Natural killer cell (primary cell): ENCODE results near the gene PPP1R3F. TPM values are rescaled to one million over a fixed set of nuclear protein-coding genes. Genes with fewer than 3 reads are reported as not detected.

Experiments used
- ATAC-seq, 3 donors: fragments of 150-1000 bp in 2 of 3; fragments of 200-7000 bp in 1 of 3; cut with Tn5 transposase; 1 replicate in 1 of 3; 2 replicates in 2 of 3; pipeline ENCODE4 v1.10.0; 2021; ENCODE audit warnings: mild to moderate bottlenecking in 2 of 3, moderate library complexity in 2 of 3
- DNase-seq, 2 donors: peaks; one replicate each; pipeline versions ENCODE4 v3.0.0 to v3.0.0-alpha.2; 2013 to 2021; ENCODE audit warnings: mixed read lengths in 1 of 2
- H3K27ac ChIP-seq: one replicate; pipeline ENCODE4 v1.5.1; 2013; ENCODE audit warnings: mild to moderate bottlenecking, low read length
- H3K27me3 ChIP-seq: one replicate; pipeline ENCODE4 v1.6.1; 2013; ENCODE audit warnings: low read length; ENCODE audit not compliant: control insufficient read depth, insufficient read depth
- H3K36me3 ChIP-seq: one replicate; pipeline ENCODE4 v1.6.1; 2013; ENCODE audit warnings: low read length; ENCODE audit not compliant: control insufficient read depth, insufficient read depth
- H3K4me1 ChIP-seq: one replicate; pipeline ENCODE4 v1.6.1; 2013; ENCODE audit warnings: low read length; ENCODE audit not compliant: control insufficient read depth, insufficient read depth
- H3K4me3 ChIP-seq: one replicate; pipeline ENCODE4 v1.5.1; 2013; ENCODE audit warnings: low read length
- H3K9me3 ChIP-seq: one replicate; pipeline ENCODE4 v1.6.1; 2013; ENCODE audit warnings: low read length; ENCODE audit not compliant: control insufficient read depth, insufficient read depth
- H3K27ac Mint-ChIP-seq, 2 donors: one replicate each; pipeline ENCODE4 v1.8.0; 2022; ENCODE audit warnings: mild to moderate bottlenecking in 2 of 2, mixed read lengths in 2 of 2, moderate library complexity in 1 of 2
- H3K27me3 Mint-ChIP-seq, 2 donors: one replicate each; pipeline ENCODE4 v1.8.0; 2022; ENCODE audit warnings: low read depth in 2 of 2, mixed read lengths in 2 of 2
- H3K36me3 Mint-ChIP-seq: one replicate; pipeline ENCODE4 v1.8.0; 2022; ENCODE audit warnings: mixed read lengths
- H3K4me1 Mint-ChIP-seq, 2 donors: one replicate each; pipeline ENCODE4 v1.8.0; 2022; ENCODE audit warnings: mixed read lengths in 2 of 2
- H3K4me3 Mint-ChIP-seq: one replicate; pipeline ENCODE4 v1.8.0; 2022; ENCODE audit warnings: mild to moderate bottlenecking, moderate library complexity, mixed read lengths
- H3K9me3 Mint-ChIP-seq, 2 donors: one replicate each; pipeline ENCODE4 v1.8.0; 2022; ENCODE audit warnings: mixed read lengths in 2 of 2
- WGBS: methylation state at CpG from one replicate; pipeline ENCODE4 v1.1.7; 2013; ENCODE audit warnings: missing lambda C conversion rate; ENCODE audit not compliant: insufficient coverage; 5-methylcytosine and 5-hydroxymethylcytosine counted together
- intact Hi-C: fragments of 100-400 bp; cut with micrococcal nuclease; formaldehyde crosslinking; loops from one replicate; pipeline ENCODE4 v1.14.2; 2022
- total RNA-seq, 4 donors: library from RNA; stranded (reverse); fragments of 120-200 nt in 1 of 4; gene quantifications; one replicate each; pipeline versions ENCODE4 v1.2.3 to v1.2.4, GENCODE V29; 2013 to 2022
- TF ChIP-seq, protein P1 (sequence below): fragments of 200-600 bp; IDR thresholded peaks from one replicate; pipeline ENCODE4 v1.8.0; 2022; ENCODE audit warnings: antibody characterized with exemption

Gene PPP1R3F
- total RNA-seq, 3 donors from 2014 or later (not counting 1 experiment from before 2014, with no cell fraction given) = 2.9 to 4.3 (median 3.6) TPM

DNA sequence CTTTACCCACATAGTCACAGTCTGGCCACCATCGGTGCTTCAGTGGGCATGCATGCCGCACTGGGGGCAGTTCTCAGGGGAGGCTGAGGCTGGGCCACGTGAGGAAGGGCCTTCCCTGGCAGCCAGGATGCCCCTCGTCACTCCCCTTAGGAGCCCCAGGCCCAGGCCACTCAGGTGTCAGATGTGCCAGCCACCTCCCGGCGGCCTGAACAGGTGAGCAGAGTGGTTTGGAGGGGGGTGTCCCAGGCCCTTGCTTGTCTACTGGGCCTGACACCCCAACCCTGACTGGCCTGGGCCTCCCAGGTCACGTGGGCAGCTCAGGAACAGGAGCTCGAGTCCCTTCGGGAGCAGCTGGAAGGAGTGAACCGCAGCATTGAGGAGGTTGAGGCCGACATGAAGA is 22.2 kb upstream of the PPP1R3F start:
- WGBS = 96% methylated on average over 11 of the region's 11 CpGs
- H3K27me3 ChIP-seq = no peaks in the 10 kb centered on the region
- no peak overlapping the region for H3K27ac ChIP-seq
- Mint-ChIP-seq H3K9me3 (no peaks in the 10 kb centered on the region), H3K27me3 (no peaks in the 10 kb centered on the region), H3K36me3 (no peaks in the 10 kb centered on the region), H3K27ac (no peak overlapping the region), H3K4me1 (peaks cover 8 to 18% of the 10 kb centered on the region in 2 donors), H3K4me3 (no peak overlapping the region)
- H3K4me3 ChIP-seq = no peak overlapping the region
- DNase-seq = no peak
- intact Hi-C loops = no loop called here
- H3K36me3 ChIP-seq = peaks cover 34% of the 10 kb centered on the region
- no peak for ATAC-seq
- TF ChIP-seq, protein P1, sequence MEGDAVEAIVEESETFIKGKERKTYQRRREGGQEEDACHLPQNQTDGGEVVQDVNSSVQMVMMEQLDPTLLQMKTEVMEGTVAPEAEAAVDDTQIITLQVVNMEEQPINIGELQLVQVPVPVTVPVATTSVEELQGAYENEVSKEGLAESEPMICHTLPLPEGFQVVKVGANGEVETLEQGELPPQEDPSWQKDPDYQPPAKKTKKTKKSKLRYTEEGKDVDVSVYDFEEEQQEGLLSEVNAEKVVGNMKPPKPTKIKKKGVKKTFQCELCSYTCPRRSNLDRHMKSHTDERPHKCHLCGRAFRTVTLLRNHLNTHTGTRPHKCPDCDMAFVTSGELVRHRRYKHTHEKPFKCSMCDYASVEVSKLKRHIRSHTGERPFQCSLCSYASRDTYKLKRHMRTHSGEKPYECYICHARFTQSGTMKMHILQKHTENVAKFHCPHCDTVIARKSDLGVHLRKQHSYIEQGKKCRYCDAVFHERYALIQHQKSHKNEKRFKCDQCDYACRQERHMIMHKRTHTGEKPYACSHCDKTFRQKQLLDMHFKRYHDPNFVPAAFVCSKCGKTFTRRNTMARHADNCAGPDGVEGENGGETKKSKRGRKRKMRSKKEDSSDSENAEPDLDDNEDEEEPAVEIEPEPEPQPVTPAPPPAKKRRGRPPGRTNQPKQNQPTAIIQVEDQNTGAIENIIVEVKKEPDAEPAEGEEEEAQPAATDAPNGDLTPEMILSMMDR = no peak
- H3K4me1 ChIP-seq = peaks cover 4% of the 10 kb centered on the region
- no peaks in the 10 kb centered on the region for H3K9me3 ChIP-seq

- H3K9me3 Mint-ChIP-seq = no peaks in the 10 kb centered on the region
- Histone ChIP-seq H3K4me3 (no peak overlapping the region), H3K27me3 (no peaks in the 10 kb centered on the region), H3K9me3 (no peaks in the 10 kb centered on the region), H3K27ac (no peak overlapping the region), H3K4me1 (peaks cover 4% of the 10 kb centered on the region), H3K36me3 (peaks cover 27% of the 10 kb centered on the region)
- H3K4me1 Mint-ChIP-seq = peaks cover 8 to 20% of the 10 kb centered on the region in 2 donors
- no peaks in the 10 kb centered on the region for H3K36me3 Mint-ChIP-seq
- H3K4me3 Mint-ChIP-seq = no peak overlapping the region
- intact Hi-C loops = no loop called here
- TF ChIP-seq, protein P1 = no peak
- DNase-seq (no peak), ATAC-seq (no peak)
- 97% methylated on average over 28 of the region's 28 CpGs for WGBS
- no peaks in the 10 kb centered on the region for H3K27me3 Mint-ChIP-seq
- H3K27ac Mint-ChIP-seq = no peak overlapping the region
These were observed 21.4 kb upstream of the PPP1R3F start for GRCh38 chrX:49247916-49248811.

- Histone ChIP-seq H3K4me1 (peaks cover 8% of the 10 kb centered on the region), H3K27ac (no peak overlapping the region), H3K9me3 (no peaks in the 10 kb centered on the region), H3K4me3 (no peak overlapping the region), H3K36me3 (peaks cover 21% of the 10 kb centered on the region), H3K27me3 (no peaks in the 10 kb centered on the region)
- H3K4me3 Mint-ChIP-seq = no peak overlapping the region
- DNase-seq = no peak
- no peaks in the 10 kb centered on the region for H3K36me3 Mint-ChIP-seq
- intact Hi-C loops = no loop called here
- WGBS = 92% methylated on average over 5 of the region's 6 CpGs
- TF ChIP-seq, protein P1 = no peak
- peaks cover 8 to 20% of the 10 kb centered on the region in 2 donors for H3K4me1 Mint-ChIP-seq
- no peaks in the 10 kb centered on the region for H3K9me3 Mint-ChIP-seq
- no peak for ATAC-seq
- no peak overlapping the region for H3K27ac Mint-ChIP-seq
- H3K27me3 Mint-ChIP-seq = no peaks in the 10 kb centered on the region
These were observed 20.5 kb upstream of the PPP1R3F start for GRCh38 chrX:49249071-49249470.
